ENCODE results near the gene SNPH.

SNPH gene

DNA sequence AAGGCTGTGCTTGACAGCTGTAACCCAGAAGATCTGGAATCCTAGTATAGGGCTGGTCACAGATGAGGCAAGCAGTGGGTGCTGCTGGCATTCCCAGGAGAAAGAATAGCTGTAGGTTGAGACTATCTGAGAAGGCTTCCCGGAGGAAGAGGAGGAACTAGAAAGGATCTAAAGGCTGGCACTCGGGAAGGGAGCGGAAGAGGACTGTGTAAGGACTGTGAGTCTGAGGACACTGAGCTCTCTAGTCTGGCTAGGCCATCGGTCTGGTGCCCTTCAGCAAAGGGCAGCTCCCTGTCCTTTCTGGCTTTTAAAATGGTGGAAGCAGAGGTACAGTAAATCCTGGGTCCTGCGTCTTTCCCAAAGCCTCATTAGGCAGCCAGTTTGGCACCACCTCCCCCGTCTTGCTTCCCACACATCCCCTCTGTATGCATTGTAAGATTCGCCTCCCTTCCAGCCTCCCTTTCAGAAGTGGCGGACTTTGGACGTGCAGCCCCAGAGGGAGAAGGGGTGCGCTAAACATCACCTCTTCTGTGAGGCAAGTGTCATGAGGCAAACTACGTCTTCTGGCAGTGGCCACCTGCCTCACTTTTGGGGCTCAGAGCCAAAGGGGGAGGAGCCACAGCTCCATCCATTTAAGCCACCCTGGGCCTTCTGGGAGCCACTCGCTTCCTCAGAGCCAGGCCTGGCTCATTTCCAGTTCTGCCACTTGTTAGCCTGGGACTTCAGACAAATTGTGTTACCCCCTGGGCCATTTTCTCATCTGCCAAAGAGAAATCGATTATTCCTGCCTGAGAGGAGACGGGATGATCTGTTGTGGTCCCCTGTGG is 8.6 kb downstream of the SNPH start:
- Histone ChIP-seq H3K4me1 (ENCODE audit: insufficient read depth, low read length, poor library complexity, severe bottlenecking) (no peaks in the 10 kb centered on the region), H3K9ac (ENCODE audit: low read depth, low read length, poor library complexity, severe bottlenecking) (no peak overlapping the region), H3K36me3 (ENCODE audit: insufficient read depth, low read length) (no peaks in the 10 kb centered on the region), H3K4me3 (ENCODE audit: low read length, poor library complexity, severe bottlenecking) (no peak overlapping the region), H2AFZ (ENCODE audit: low read length) (no peak overlapping the region), H3F3A (ENCODE audit: low read depth) (no peaks in the 10 kb centered on the region), H3K9me2 (replicated peaks; ENCODE audit: low read depth, low read length) (no peaks in the 10 kb centered on the region), H3K79me2 (ENCODE audit: insufficient read depth, low read length) (no peaks in the 10 kb centered on the region), H3K4me2 (ENCODE audit: low read depth, low read length, poor library complexity, severe bottlenecking) (no peak overlapping the region), H3K27me3 (ENCODE audit: insufficient read depth, low read length, poor library complexity, severe bottlenecking) (no peaks in the 10 kb centered on the region), H4K20me1 (ENCODE audit: insufficient read depth, low read length, poor library complexity, severe bottlenecking) (no peaks in the 10 kb centered on the region), H3K9me3 (ENCODE audit: insufficient read depth, low read depth, low read length) (no peaks in the 10 kb centered on the region)
- TF ChIP-seq, protein P1, sequence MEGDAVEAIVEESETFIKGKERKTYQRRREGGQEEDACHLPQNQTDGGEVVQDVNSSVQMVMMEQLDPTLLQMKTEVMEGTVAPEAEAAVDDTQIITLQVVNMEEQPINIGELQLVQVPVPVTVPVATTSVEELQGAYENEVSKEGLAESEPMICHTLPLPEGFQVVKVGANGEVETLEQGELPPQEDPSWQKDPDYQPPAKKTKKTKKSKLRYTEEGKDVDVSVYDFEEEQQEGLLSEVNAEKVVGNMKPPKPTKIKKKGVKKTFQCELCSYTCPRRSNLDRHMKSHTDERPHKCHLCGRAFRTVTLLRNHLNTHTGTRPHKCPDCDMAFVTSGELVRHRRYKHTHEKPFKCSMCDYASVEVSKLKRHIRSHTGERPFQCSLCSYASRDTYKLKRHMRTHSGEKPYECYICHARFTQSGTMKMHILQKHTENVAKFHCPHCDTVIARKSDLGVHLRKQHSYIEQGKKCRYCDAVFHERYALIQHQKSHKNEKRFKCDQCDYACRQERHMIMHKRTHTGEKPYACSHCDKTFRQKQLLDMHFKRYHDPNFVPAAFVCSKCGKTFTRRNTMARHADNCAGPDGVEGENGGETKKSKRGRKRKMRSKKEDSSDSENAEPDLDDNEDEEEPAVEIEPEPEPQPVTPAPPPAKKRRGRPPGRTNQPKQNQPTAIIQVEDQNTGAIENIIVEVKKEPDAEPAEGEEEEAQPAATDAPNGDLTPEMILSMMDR (conservative IDR thresholded peaks at IDR 0.05; ENCODE audit: low read length) = no peak
- TF ChIP-seq EZH2phosphoT487 (IDR thresholded peaks at IDR 0.05; ENCODE audit: borderline replicate concordance) = no peak

- TF ChIP-seq EZH2phosphoT487 (IDR thresholded peaks at IDR 0.05; ENCODE audit: borderline replicate concordance) = no peak
- TF ChIP-seq, protein P1 (conservative IDR thresholded peaks at IDR 0.05; ENCODE audit: low read length) = no peak
- Histone ChIP-seq H3K9me2 (replicated peaks; ENCODE audit: low read depth, low read length) (no peaks in the 10 kb centered on the region), H3K79me2 (ENCODE audit: insufficient read depth, low read length) (no peaks in the 10 kb centered on the region), H3K36me3 (ENCODE audit: insufficient read depth, low read length) (no peaks in the 10 kb centered on the region), H2AFZ (ENCODE audit: low read length) (no peak overlapping the region), H3K9ac (ENCODE audit: low read depth, low read length, poor library complexity, severe bottlenecking) (no peak overlapping the region), H3K9me3 (ENCODE audit: insufficient read depth, low read depth, low read length) (no peaks in the 10 kb centered on the region), H4K20me1 (ENCODE audit: insufficient read depth, low read length, poor library complexity, severe bottlenecking) (no peaks in the 10 kb centered on the region), H3F3A (ENCODE audit: low read depth) (no peaks in the 10 kb centered on the region), H3K4me2 (ENCODE audit: low read depth, low read length, poor library complexity, severe bottlenecking) (no peak overlapping the region), H3K27me3 (ENCODE audit: insufficient read depth, low read length, poor library complexity, severe bottlenecking) (no peaks in the 10 kb centered on the region), H3K4me3 (ENCODE audit: low read length, poor library complexity, severe bottlenecking) (no peak overlapping the region), H3K4me1 (ENCODE audit: insufficient read depth, low read length, poor library complexity, severe bottlenecking) (no peaks in the 10 kb centered on the region)
Measured at GRCh38 chr20:1275919-1276318, 9.8 kb downstream of the SNPH start.

DNA sequence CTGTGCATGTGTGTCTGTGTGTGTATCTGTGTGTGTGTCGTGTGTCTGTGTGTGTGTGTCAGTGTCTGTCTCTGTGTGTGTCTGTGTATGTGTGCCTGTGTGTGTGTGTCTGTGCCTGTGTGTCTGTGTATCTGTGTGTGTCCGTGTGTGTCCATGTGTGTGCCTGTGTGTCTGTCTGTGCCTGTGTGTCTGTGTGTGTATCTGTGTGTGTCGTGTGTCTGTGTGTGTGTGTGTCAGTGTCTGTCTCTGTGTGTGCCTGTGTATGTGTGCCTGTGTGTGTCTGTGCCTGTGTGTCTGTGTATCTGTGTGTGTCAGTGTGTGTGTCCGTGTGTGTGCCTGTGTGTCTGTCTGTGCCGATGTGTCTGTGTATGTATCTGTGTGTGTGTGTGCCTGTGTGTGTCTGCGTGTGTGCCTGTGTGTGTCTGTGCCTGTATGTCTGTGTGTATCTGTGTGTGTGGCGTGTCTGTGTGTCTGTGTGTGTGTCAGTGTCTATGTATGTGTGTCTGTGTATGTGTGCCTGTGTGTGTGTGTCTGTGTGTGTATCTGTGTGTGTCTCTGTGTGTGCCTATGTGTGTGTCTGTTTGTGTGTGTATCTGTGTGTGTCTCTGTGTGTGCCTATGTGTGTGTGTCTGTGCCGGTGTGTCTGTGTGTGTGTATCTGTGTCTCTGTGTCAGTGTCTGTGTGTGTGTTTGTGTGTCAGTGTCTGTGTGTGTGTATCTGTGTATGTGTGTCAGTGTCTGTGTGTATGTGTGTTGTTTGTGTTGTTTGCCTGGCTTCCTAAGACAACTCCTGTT is 11.6 kb downstream of the SNPH start:
- Histone ChIP-seq H2AFZ (ENCODE audit: low read length) (no peak overlapping the region), H3K4me1 (ENCODE audit: insufficient read depth, low read length, poor library complexity, severe bottlenecking) (no peaks in the 10 kb centered on the region), H4K20me1 (ENCODE audit: insufficient read depth, low read length, poor library complexity, severe bottlenecking) (no peaks in the 10 kb centered on the region), H3K4me3 (ENCODE audit: low read length, poor library complexity, severe bottlenecking) (no peak overlapping the region), H3F3A (ENCODE audit: low read depth) (no peaks in the 10 kb centered on the region), H3K9ac (ENCODE audit: low read depth, low read length, poor library complexity, severe bottlenecking) (no peak overlapping the region), H3K9me2 (replicated peaks; ENCODE audit: low read depth, low read length) (no peaks in the 10 kb centered on the region), H3K4me2 (ENCODE audit: low read depth, low read length, poor library complexity, severe bottlenecking) (no peak overlapping the region), H3K79me2 (ENCODE audit: insufficient read depth, low read length) (no peaks in the 10 kb centered on the region), H3K36me3 (ENCODE audit: insufficient read depth, low read length) (no peaks in the 10 kb centered on the region), H3K9me3 (ENCODE audit: insufficient read depth, low read depth, low read length) (no peaks in the 10 kb centered on the region), H3K27me3 (ENCODE audit: insufficient read depth, low read length, poor library complexity, severe bottlenecking) (no peaks in the 10 kb centered on the region)
- TF ChIP-seq EZH2phosphoT487 (IDR thresholded peaks at IDR 0.05; ENCODE audit: borderline replicate concordance) = no peak
- TF ChIP-seq, protein P1 (conservative IDR thresholded peaks at IDR 0.05; ENCODE audit: low read length) = no peak
